ENCODE results near the gene ADAMTS19.

- TF ChIP-seq CTCF (IDR thresholded peaks at IDR 0.05; ENCODE audit: insufficient read depth, low read length) (no peak), POLR2AphosphoS5 (IDR thresholded peaks at IDR 0.05; ENCODE audit: low read depth) (no peak), SPI1 (IDR thresholded peaks at IDR 0.05; ENCODE audit: borderline replicate concordance, low read depth) (no peak), REST (IDR thresholded peaks at IDR 0.05; ENCODE audit: insufficient replicate concordance, low read depth) (no peak)
These were observed 131.5 kb downstream of the ADAMTS19 start for GRCh38 chr5:129591508-129592160.
